ENCODE data around the gene GPC1.

The GPC1 gene

GRCh38 chr2:240507778-240508251 lies 72.4 kb downstream of the GPC1 start:
- ATAC-seq (ENCODE audit: low read depth) = no peak
- H3K4me3 Mint-ChIP-seq = no peak overlapping the region
- DNase-seq (ENCODE audit: low spot score in 2 of 2) = no peak
- H3K9me3 Mint-ChIP-seq = peaks cover 3% of the 10 kb centered on the region
- H3K27me3 Mint-ChIP-seq = no peaks in the 10 kb centered on the region
- H3K27ac Mint-ChIP-seq = no peak overlapping the region
- peaks cover 7% of the 10 kb centered on the region for H3K4me1 Mint-ChIP-seq
- peaks cover 25% of the 10 kb centered on the region for H3K36me3 Mint-ChIP-seq

DNA sequence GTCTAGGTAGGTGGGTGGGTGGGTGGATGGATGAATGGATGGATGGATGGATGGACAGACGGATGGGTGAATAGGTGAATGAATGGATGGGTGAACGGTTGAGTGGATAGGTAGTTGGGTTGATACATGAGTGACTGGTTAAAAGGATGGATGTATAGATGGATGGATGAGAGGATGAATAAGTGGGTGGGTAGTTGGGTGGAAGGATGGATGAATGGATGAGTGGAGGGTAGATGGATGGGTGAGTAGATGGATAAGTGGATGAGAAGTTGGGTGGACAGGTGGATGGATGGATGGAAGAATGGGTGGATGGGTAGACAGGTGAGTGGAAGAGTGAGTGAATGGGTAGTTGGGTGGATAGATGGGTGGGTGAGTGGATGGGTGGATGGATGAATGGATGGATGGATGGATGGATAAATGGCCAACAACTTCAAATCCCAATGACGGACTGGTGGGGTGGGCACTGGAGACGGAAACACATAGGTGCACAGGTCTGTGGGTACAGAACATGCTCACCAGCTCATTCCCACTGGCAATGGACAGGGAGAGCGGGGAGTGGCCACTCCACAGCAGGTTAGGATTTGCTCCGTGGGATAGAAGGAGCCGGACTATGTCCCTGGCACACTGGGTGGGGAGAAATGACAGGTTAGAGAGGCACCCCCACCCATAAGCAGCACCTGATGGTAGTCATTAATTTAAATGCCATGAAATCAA lies 73.5 kb downstream of the GPC1 start:
- ATAC-seq (ENCODE audit: low read depth) (no peak), DNase-seq (ENCODE audit: low spot score in 2 of 2) (no peak)
- no peak overlapping the region for H3K4me3 Mint-ChIP-seq
- no peaks in the 10 kb centered on the region for H3K27me3 Mint-ChIP-seq
- H3K4me1 Mint-ChIP-seq = peaks cover 15% of the 10 kb centered on the region
- no peak overlapping the region for H3K27ac Mint-ChIP-seq
- peaks cover 26% of the 10 kb centered on the region for H3K36me3 Mint-ChIP-seq
- H3K9me3 Mint-ChIP-seq = peaks cover 3% of the 10 kb centered on the region

GRCh38 chr2:240509667-240510512 lies 74.4 kb downstream of the GPC1 start:
- peaks cover 24% of the 10 kb centered on the region for H3K36me3 Mint-ChIP-seq

GRCh38 chr2:240510513-240511210 lies 75.2 kb downstream of the GPC1 start:
- no peaks in the 10 kb centered on the region for H3K27me3 Mint-ChIP-seq
- no peak overlapping the region for H3K4me3 Mint-ChIP-seq
- peaks cover 5% of the 10 kb centered on the region for H3K9me3 Mint-ChIP-seq
- H3K36me3 Mint-ChIP-seq = peaks cover 23% of the 10 kb centered on the region
- ATAC-seq (ENCODE audit: low read depth) (no peak), DNase-seq (ENCODE audit: low spot score in 2 of 2) (peak in 1 of 2 donors; percentile 9)
- peaks cover 18% of the 10 kb centered on the region for H3K4me1 Mint-ChIP-seq
- no peak overlapping the region for H3K27ac Mint-ChIP-seq

More at GRCh38 chr2:240509667-240510512, 74.4 kb downstream of the GPC1 start:
- H3K4me3 Mint-ChIP-seq = no peak overlapping the region
- DNase-seq (ENCODE audit: low spot score in 2 of 2) (peak in 1 of 2 donors; percentile 5), ATAC-seq (ENCODE audit: low read depth) (no peak)
- H3K4me1 Mint-ChIP-seq = peaks cover 18% of the 10 kb centered on the region
- no peaks in the 10 kb centered on the region for H3K27me3 Mint-ChIP-seq
- peaks cover 5% of the 10 kb centered on the region for H3K9me3 Mint-ChIP-seq
- no peak overlapping the region for H3K27ac Mint-ChIP-seq

DNA sequence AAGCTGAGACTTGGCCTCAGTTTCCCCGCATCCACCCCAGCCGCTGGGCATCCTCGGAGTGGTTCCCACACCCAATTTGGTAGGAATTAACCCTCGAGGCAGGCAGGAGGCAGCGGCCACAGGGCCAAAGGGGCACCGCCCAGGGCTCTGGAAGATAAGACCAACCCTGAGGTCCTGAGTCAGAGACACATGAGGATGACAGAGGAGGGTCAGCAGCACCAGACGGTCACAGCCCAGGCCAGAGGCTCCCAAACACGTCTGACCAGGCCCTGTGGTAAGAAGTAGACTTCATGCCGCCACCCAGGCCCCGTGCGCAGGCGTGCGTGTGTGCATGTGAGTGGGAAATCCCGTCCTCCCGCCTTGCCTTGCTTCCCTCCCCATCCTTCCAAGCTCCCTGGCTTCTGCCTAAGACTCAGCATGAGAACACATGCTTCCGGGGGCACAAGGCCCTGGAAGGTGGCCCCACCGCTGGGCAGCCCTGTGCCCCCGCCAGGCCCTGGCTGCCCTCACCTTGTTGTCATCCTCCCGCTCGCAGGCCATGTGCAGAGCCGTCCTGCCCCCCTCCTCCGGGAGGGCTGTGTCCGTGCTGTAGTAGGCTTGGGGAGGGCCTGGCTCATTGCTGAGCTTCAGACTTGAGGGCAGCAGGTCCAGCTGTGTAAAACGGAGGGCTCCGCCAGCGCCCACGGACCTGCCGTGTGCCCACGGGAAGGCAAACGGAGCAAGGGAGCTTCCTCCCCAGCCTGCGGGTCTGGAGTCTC lies 76.1 kb downstream of the GPC1 start:
- peaks cover 5% of the 10 kb centered on the region for H3K9me3 Mint-ChIP-seq
- H3K4me3 Mint-ChIP-seq = no peak overlapping the region
- peaks cover 21% of the 10 kb centered on the region for H3K36me3 Mint-ChIP-seq
- DNase-seq (ENCODE audit: low spot score in 2 of 2) (peak in 1 of 2 donors; percentile 7), ATAC-seq (ENCODE audit: low read depth) (no peak)
- H3K27me3 Mint-ChIP-seq = no peaks in the 10 kb centered on the region
- peaks cover 18% of the 10 kb centered on the region for H3K4me1 Mint-ChIP-seq
- H3K27ac Mint-ChIP-seq = no peak overlapping the region

DNA sequence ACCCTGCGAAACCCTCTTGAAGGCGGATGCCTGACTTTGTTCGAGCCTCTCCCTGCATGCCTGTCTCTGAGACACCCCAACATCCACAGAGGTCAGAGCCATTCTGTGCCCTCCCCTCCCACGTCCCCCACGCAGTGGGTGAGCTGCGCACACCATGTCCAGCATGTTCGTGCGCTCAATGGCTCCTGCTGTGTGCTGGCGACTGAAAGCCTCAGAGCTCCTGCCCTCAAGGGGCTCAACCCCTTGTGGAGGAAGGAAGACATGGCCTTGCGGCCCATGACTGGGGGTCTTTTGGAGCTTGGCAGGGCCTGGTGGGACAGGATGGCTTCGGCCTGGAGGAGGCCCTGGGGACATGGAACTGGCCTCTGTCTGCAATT lies 76.6 kb downstream of the GPC1 start:
- no peak overlapping the region for H3K27ac Mint-ChIP-seq
- DNase-seq (ENCODE audit: low spot score in 2 of 2) (no peak), ATAC-seq (ENCODE audit: low read depth) (no peak)
- H3K4me1 Mint-ChIP-seq = peaks cover 18% of the 10 kb centered on the region
- H3K27me3 Mint-ChIP-seq = no peaks in the 10 kb centered on the region
- no peak overlapping the region for H3K4me3 Mint-ChIP-seq
- H3K9me3 Mint-ChIP-seq = peaks cover 5% of the 10 kb centered on the region
- peaks cover 21% of the 10 kb centered on the region for H3K36me3 Mint-ChIP-seq

DNA sequence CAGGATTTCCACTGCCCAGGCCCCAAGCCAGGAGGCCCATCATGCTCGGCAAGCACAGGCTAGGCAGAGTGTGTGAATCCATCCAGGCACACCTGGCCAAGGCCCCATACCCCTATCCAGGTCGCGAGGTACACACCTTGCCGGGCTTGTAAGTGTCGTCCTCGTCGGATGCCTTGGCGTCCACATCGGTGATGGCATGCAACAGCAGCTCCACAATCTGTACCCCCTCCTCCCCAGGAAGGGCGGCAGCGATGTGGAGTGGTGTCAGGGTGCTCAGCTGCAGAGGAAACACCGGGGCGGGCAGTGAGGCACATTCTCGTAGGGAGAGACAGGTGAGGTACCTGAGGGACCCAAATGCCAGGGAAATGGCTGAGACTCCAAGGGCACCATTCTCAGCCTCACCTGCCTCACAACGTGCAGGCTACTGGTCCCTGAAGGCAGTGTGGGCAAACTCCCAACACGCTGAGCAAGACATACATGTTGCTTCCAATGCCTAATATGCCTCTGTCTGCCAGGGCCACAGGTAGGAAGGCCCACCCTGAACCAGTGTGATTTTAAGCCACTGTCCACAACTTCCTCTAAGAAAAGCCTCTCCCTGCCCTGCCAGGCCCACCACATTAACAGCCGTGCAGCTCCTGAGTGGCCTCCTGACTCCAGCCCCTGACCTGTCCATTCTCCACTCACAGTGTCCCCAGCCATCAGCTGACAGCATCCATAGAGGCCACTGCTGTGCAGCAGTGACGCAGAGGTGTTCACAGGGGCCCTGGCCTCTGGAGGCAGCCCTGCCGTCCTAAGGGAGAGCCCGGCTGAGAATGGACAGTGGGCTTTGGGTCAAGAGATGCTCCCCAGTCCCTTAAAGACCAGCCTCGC lies 77.4 kb downstream of the GPC1 start:
- Mint-ChIP-seq H3K27ac (no peak overlapping the region), H3K9me3 (peaks cover 5% of the 10 kb centered on the region), H3K4me1 (peaks cover 18% of the 10 kb centered on the region), H3K36me3 (peaks cover 24% of the 10 kb centered on the region), H3K27me3 (no peaks in the 10 kb centered on the region), H3K4me3 (no peak overlapping the region)
- ATAC-seq (ENCODE audit: low read depth) (no peak), DNase-seq (ENCODE audit: low spot score in 2 of 2) (peak in 1 of 2 donors; percentile 9)

- peak overlapping the region; percentile 14 for H3K4me3 Mint-ChIP-seq
- H3K27ac Mint-ChIP-seq = peak overlapping the region; percentile 80
- peaks cover 24% of the 10 kb centered on the region for H3K36me3 Mint-ChIP-seq
- ATAC-seq (ENCODE audit: low read depth) = peak; percentile 98
- H3K9me3 Mint-ChIP-seq = peaks cover 4% of the 10 kb centered on the region
- peak; percentile 79 for DNase-seq (ENCODE audit: low spot score in 2 of 2)
- peaks cover 17% of the 10 kb centered on the region for H3K4me1 Mint-ChIP-seq
- no peaks in the 10 kb centered on the region for H3K27me3 Mint-ChIP-seq
Observed at GRCh38 chr2:240513549-240514287, 78.3 kb downstream of the GPC1 start.

DNA sequence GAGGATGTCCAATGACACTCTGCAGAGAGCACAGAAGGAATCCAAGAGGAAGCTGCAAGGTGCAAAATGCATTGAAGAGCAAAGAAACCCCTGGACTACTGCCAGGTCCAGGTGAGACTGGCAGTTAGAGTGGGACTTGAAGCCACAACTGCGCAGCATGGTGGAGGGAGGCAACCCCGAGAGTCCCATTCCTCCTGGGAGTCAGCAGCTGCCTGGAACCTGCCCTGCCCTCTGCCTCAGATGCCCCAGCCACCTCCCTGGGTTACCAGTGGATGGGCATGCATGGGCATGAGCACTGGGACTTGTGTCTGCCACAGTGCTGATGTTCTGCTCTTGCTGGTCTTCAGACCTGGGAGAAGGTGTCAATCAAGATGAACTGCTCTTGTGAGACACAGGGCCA lies 79.2 kb downstream of the GPC1 start:
- Mint-ChIP-seq H3K27me3 (no peaks in the 10 kb centered on the region), H3K4me1 (peaks cover 14% of the 10 kb centered on the region), H3K4me3 (no peak overlapping the region), H3K36me3 (peaks cover 19% of the 10 kb centered on the region), H3K9me3 (peaks cover 2% of the 10 kb centered on the region), H3K27ac (peak overlapping the region; percentile 80)
- DNase-seq (ENCODE audit: low spot score in 2 of 2) = no peak
- ATAC-seq (ENCODE audit: low read depth) = no peak

GRCh38 chr2:240517342-240517741 lies 81.9 kb downstream of the GPC1 start:
- Mint-ChIP-seq H3K4me3 (no peak overlapping the region), H3K27me3 (peaks cover 3% of the 10 kb centered on the region), H3K9me3 (peaks cover 5% of the 10 kb centered on the region), H3K36me3 (peaks cover 17% of the 10 kb centered on the region), H3K27ac (no peak overlapping the region), H3K4me1 (peaks cover 16% of the 10 kb centered on the region)
- DNase-seq (ENCODE audit: low spot score in 2 of 2) = no peak
- ATAC-seq (ENCODE audit: low read depth) = no peak
